GM18907 (cell line): ENCODE data around the gene DACH1.

Experiments
- ATAC-seq: cut with Tn5 transposase; IDR thresholded peaks from one replicate; pipeline ENCODE4 v1.9.1; 2021; ENCODE audit warnings: mild to moderate bottlenecking, moderate library complexity; ENCODE audit not compliant: unreplicated experiment

DACH1 gene

GRCh38 chr13:71830736-71831135, 36.3 kb downstream of the DACH1 start:
- no peak for ATAC-seq

DNA sequence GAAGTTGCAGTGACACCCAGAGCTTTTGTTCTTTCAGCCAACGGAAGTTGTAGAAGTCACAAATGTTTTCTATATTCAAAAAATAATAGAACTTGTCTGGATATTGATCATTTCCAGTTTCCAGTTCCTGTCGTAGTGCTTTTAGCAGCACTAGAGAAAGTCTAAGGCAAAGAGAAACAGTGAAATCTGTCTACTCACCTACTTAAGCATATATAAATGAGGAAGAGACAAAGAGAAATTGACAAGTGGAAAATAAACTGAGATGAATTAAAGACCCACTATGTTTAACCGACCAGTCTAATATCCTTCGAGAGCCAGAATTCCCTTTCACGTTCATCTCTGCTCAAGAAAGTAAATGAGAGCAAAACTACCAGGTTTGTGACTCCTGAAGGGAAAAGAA, 36.7 kb downstream of the DACH1 start:
- no peak for ATAC-seq

GRCh38 chr13:71829547-71829946, 37.5 kb downstream of the DACH1 start:
- ATAC-seq, result no peak

GRCh38 chr13:71828564-71828963, 38.4 kb downstream of the DACH1 start:
- ATAC-seq, result no peak

GRCh38 chr13:71828117-71828516, 38.9 kb downstream of the DACH1 start:
- no peak for ATAC-seq

GRCh38 chr13:71827241-71827640, 39.8 kb downstream of the DACH1 start:
- ATAC-seq, result no peak

- no peak for ATAC-seq
Observed at GRCh38 chr13:71820699-71821098, 46.3 kb downstream of the DACH1 start.

GRCh38 chr13:71817335-71817734, 49.7 kb downstream of the DACH1 start:
- no peak for ATAC-seq

- no peak for ATAC-seq
Observed at GRCh38 chr13:71814806-71815360, 52.1 kb downstream of the DACH1 start.

DNA sequence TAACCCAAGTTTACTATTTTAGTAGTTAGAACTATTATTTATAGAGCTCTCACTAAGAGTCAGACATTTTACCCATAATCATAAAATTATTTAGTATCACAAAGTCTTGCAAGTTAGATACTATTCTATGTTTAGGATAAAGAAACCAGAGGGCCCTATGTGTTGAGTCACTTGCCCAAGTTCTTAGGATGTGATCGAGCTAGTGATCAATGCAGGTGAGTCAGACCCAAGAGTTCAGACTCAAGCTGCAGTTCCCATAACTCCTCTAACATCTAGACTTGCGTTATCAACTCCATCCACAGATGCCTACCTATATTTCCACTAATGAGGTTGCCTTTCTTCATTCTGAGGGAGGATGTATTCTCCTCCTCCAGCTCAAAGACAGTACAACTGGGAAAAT, 53.8 kb downstream of the DACH1 start:
- no peak for ATAC-seq

GRCh38 chr13:71811344-71811743, 55.7 kb downstream of the DACH1 start:
- ATAC-seq, result no peak

- ATAC-seq, result no peak
Observed at GRCh38 chr13:71808708-71809107, 58.3 kb downstream of the DACH1 start.

- ATAC-seq, result no peak
Observed at GRCh38 chr13:71806886-71807285, 60.1 kb downstream of the DACH1 start.

DNA sequence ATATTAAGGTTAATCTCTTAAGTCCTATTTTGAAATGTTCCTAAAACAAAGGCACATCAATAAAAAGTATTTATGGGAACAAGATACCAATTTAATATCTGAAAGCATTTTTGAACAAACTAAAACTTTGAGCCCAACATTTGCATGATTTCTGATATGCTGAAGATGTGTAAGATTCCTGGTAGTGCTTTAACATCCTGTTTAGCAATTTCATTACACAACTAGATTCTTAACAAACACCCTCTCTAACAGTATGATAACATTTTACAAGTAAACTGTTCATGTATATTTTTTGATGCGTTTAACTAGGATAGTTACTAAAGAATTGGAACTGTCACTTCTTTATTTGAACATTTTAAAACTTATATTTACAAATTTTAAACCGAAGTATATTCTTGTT, 63.9 kb downstream of the DACH1 start:
- no peak for ATAC-seq

DNA sequence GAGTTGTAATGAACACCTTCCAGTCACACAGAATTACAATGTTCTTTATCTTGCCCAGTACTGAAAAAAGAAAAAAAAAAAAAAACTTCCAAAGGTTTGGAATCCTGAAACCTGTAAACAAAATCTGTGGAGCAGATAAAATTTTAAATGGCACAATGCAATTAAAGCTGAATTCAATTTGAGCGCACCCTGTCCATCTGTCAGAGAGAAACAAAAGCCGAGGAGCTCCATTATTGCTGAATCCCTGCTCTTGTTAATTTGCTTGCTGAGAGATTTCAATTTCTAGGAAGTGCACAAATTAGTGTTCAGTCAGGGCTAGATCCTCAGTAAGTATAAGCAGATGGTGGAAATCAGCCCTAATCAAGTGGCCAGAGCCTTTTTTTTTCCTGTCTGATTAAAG, 65.2 kb downstream of the DACH1 start:
- no peak for ATAC-seq

DNA sequence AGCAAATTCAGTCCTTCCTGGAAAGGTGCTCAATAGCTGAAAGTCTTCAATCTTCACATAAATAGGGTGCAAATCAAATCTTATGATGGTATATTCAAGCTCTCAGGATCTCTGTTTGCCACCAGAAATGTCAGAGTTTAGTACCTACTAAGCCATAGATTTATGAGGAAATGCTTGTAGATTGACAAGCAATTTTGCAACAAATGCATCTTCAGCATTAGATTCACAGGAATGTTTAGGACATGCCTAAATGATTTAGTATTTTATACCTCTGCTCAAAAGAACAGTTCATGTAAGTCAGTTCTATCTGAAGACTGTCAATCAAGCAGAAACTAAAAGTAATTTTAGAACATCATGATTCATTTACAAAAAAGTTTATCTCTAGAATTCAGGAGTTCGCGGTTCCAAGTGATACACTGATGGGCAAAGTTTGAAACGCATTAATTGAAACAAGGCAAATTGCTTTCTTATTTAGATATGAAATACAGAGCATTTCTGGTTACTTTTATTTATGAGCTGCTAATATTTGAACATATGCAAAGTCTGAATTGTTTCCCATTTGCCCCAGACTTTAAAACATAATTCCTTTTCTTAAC, 65.7 kb downstream of the DACH1 start:
- no peak for ATAC-seq

GRCh38 chr13:71799324-71799723, 67.7 kb downstream of the DACH1 start:
- no peak for ATAC-seq

DNA sequence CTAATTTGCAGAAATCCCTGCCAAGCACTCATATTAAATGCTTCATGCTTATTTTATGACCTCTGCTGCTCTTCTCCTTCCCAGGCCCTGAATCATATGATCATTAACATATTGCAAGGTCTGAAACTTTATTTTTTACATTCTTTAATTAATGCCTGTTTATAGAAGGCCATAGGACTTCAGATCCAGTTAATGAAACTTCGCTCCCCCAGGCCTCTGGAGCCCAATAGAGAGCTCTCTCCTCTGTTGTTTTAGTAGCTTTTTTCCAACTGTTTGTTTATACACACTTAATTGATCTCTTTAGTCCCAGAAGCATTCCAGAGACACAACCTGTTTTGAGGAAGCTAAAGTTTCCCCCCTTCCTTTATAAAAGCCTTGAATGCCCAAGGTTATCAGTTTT, 68.3 kb downstream of the DACH1 start:
- ATAC-seq, result no peak

- ATAC-seq, result no peak
Observed at GRCh38 chr13:71797517-71797916, 69.5 kb downstream of the DACH1 start.

DNA sequence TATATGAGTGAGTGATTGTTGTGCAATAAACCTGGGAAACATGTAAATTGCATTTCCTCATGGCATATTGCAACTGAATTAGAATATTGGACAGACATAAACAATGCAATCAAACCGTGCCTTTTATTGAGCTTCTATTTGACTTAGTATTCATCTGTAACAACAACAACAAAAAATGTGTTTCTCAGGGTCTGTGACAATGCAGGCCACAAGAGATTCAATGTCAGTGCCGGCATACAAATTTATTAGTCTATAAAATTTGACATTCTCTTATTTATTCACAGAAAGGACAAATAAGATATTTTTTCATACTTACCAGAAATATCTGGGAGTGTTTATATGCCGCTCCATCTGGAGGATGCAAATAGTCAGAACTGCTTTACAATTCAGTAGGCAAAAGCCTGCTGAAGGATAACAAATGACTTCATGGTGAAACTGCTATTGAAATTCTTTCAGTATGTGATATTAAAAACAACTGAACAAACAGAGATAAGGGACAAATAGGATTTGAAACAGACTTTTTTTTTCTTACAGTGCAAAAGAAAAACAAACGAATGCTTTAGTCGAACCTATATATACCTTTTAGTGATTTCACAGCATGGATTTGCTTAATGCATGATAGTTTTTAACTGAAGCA, 77.2 kb downstream of the DACH1 start:
- ATAC-seq, result no peak

GRCh38 chr13:71789037-71789436, 78.0 kb downstream of the DACH1 start:
- ATAC-seq, result no peak

- ATAC-seq, result no peak
Observed at GRCh38 chr13:71787414-71787813, 79.6 kb downstream of the DACH1 start.

- ATAC-seq, result no peak
Observed at GRCh38 chr13:71786875-71787274, 80.1 kb downstream of the DACH1 start.
